ENCODE measurements around the gene ME3. TPM values are rescaled to one million over a fixed set of nuclear protein-coding genes. Genes with fewer than 3 reads are reported as not detected.

ME3 gene
- total RNA-seq, 2 experiments from 2014 or later = not detected

DNA sequence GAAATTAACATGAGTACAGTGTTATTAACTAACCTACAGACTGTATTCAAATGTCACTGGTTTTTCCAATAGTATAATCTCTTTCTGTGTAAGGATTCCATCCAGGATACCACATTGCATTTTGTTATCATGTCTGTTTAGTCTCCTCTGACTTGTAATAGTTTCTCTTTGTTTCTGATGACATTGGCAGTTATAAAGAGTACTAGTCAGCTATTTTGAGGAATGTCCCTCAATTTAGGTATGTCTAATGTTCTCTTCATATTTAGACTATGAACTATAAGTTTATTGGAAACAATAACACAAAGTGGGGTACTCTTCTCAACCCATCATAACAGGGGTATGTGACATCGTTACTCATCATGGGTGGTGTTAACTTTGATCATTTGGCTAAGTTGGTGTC lies 20.3 kb upstream of the ME3 start:
- no peak for DNase-seq (ENCODE audit: low spot score)
- POLR2A ChIA-PET = interaction anchor here (0.5 to 1.2 kb wide), 4 partner anchors 11 to 1728 kb away, joined by 3 to 6 read pairs (median 3); no protein-coding TSS in a partner anchor
- Histone ChIP-seq H3K9me3 (ENCODE audit: low read length) (no peaks in the 10 kb centered on the region), H3K27ac (ENCODE audit: low read depth, low read length, poor library complexity, severe bottlenecking) (no peak overlapping the region), H3K4me2 (ENCODE audit: low read length) (no peak overlapping the region), H3K79me2 (ENCODE audit: insufficient read depth, low read depth, low read length) (no peaks in the 10 kb centered on the region), H2AFZ (ENCODE audit: low read length) (no peak overlapping the region), H4K20me1 (ENCODE audit: insufficient read depth, low read length) (no peaks in the 10 kb centered on the region), H3K36me3 (ENCODE audit: insufficient read depth, low read length) (no peaks in the 10 kb centered on the region), H3K4me3 (ENCODE audit: low read depth, low read length, poor library complexity, severe bottlenecking) (no peak overlapping the region), H3K4me1 (ENCODE audit: insufficient read depth, low read length, poor library complexity, severe bottlenecking) (no peaks in the 10 kb centered on the region), H3K9me2 (ENCODE audit: insufficient read depth, low read length) (no peaks in the 10 kb centered on the region)
- TF ChIP-seq, protein P1, sequence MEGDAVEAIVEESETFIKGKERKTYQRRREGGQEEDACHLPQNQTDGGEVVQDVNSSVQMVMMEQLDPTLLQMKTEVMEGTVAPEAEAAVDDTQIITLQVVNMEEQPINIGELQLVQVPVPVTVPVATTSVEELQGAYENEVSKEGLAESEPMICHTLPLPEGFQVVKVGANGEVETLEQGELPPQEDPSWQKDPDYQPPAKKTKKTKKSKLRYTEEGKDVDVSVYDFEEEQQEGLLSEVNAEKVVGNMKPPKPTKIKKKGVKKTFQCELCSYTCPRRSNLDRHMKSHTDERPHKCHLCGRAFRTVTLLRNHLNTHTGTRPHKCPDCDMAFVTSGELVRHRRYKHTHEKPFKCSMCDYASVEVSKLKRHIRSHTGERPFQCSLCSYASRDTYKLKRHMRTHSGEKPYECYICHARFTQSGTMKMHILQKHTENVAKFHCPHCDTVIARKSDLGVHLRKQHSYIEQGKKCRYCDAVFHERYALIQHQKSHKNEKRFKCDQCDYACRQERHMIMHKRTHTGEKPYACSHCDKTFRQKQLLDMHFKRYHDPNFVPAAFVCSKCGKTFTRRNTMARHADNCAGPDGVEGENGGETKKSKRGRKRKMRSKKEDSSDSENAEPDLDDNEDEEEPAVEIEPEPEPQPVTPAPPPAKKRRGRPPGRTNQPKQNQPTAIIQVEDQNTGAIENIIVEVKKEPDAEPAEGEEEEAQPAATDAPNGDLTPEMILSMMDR (conservative IDR thresholded peaks at IDR 0.05; ENCODE audit: low read length) = no peak
- TF ChIP-seq EZH2phosphoT487 (IDR thresholded peaks at IDR 0.05; ENCODE audit: borderline replicate concordance, low read depth, low read length) = no peak
- BruUV-seq (replicated peaks) = no TSS peak
- CTCF ChIA-PET (ENCODE audit: unreplicated experiment) = no interaction called here
- intact Hi-C loops (cut with micrococcal nuclease; ENCODE audit: unreplicated experiment) = no loop called here

- no peaks in the 10 kb centered on the region for H3K36me3 ChIP-seq (ENCODE audit: insufficient read depth, low read length)
- POLR2A ChIA-PET = interaction anchor here (0.5 to 1.2 kb wide), 3 partner anchors 11 to 736 kb away, joined by 3 read pairs; no protein-coding TSS in a partner anchor
- H3K9me2 ChIP-seq (ENCODE audit: insufficient read depth, low read length) = no peaks in the 10 kb centered on the region
- H2AFZ ChIP-seq (ENCODE audit: low read length) = no peak overlapping the region
- H3K79me2 ChIP-seq (ENCODE audit: insufficient read depth, low read depth, low read length) = no peaks in the 10 kb centered on the region
- BruUV-seq (replicated peaks) = no TSS peak
- intact Hi-C loops (cut with micrococcal nuclease; ENCODE audit: unreplicated experiment) = no loop called here
- no peak for TF ChIP-seq EZH2phosphoT487 (IDR thresholded peaks at IDR 0.05; ENCODE audit: borderline replicate concordance, low read depth, low read length)
- TF ChIP-seq, protein P1 (conservative IDR thresholded peaks at IDR 0.05; ENCODE audit: low read length) = no peak
- no peak for DNase-seq (ENCODE audit: low spot score)
- no peak overlapping the region for H3K4me3 ChIP-seq (ENCODE audit: low read depth, low read length, poor library complexity, severe bottlenecking)
- H3K4me1 ChIP-seq (ENCODE audit: insufficient read depth, low read length, poor library complexity, severe bottlenecking) = no peaks in the 10 kb centered on the region
- H3K27ac ChIP-seq (ENCODE audit: low read depth, low read length, poor library complexity, severe bottlenecking) = no peak overlapping the region
- H3K9me3 ChIP-seq (ENCODE audit: low read length) = no peaks in the 10 kb centered on the region
- no peaks in the 10 kb centered on the region for H4K20me1 ChIP-seq (ENCODE audit: insufficient read depth, low read length)
- no peak overlapping the region for H3K4me2 ChIP-seq (ENCODE audit: low read length)
- CTCF ChIA-PET (ENCODE audit: unreplicated experiment) = no interaction called here
Observed at GRCh38 chr11:86692317-86692716, 19.9 kb upstream of the ME3 start.

DNA sequence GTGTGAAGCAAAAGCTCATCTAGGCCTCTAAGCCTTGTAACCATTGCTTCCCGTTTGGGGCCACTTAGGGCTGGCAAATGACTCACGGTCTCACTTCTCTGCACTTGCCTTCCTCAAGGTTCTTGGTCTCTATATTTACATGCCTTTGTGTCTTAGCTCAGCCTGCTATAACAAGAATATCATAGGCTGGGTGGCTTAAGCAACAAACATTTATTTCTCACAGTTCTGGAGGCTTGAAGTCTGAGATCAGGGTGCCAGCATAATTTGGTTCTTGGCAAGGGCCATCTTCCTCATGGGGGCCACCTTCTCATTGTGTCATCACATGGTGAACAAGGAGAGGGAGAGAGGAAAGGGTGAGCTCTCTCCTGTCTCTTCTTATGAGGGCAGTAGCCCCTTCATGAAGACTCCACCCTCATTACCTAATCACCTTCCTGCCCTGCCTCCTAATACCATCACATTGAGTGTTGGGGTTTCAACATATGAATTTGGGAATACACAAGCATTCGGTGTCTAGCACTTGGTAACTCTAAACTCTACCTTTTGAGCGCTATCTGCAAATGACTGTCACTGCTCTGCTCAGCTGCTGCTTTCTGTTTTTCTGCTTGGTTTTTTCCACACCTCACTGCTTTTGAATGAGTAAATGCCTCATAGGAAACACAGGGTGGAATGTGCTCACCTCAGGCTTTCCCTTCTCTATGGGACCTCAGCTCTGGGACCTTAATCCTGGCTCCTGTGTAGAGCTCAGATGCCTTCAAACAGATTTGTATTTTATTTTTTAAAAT lies 16.2 kb upstream of the ME3 start:
- no peak overlapping the region for H2AFZ ChIP-seq (ENCODE audit: low read length)
- no peaks in the 10 kb centered on the region for H4K20me1 ChIP-seq (ENCODE audit: insufficient read depth, low read length)
- no peak overlapping the region for H3K27ac ChIP-seq (ENCODE audit: low read depth, low read length, poor library complexity, severe bottlenecking)
- H3K9me2 ChIP-seq (ENCODE audit: insufficient read depth, low read length) = no peaks in the 10 kb centered on the region
- ChIA-PET POLR2A (no interaction called here), CTCF (ENCODE audit: unreplicated experiment) (no interaction called here)
- no peaks in the 10 kb centered on the region for H3K4me1 ChIP-seq (ENCODE audit: insufficient read depth, low read length, poor library complexity, severe bottlenecking)
- BruUV-seq (replicated peaks) = no TSS peak
- TF ChIP-seq EZH2phosphoT487 (IDR thresholded peaks at IDR 0.05; ENCODE audit: borderline replicate concordance, low read depth, low read length) = no peak
- TF ChIP-seq, protein P1 (conservative IDR thresholded peaks at IDR 0.05; ENCODE audit: low read length) = no peak
- intact Hi-C loops (cut with micrococcal nuclease; ENCODE audit: unreplicated experiment) = no loop called here
- no peaks in the 10 kb centered on the region for H3K79me2 ChIP-seq (ENCODE audit: insufficient read depth, low read depth, low read length)
- no peaks in the 10 kb centered on the region for H3K9me3 ChIP-seq (ENCODE audit: low read length)
- no peak for DNase-seq (ENCODE audit: low spot score)
- no peak overlapping the region for H3K4me3 ChIP-seq (ENCODE audit: low read depth, low read length, poor library complexity, severe bottlenecking)
- no peak overlapping the region for H3K4me2 ChIP-seq (ENCODE audit: low read length)
- H3K36me3 ChIP-seq (ENCODE audit: insufficient read depth, low read length) = no peaks in the 10 kb centered on the region
